Dermis blood vessel endothelial cell (primary cell): ENCODE data around the gene PSME3IP1. TPM values are rescaled to one million over a fixed set of nuclear protein-coding genes. Genes with fewer than 3 reads are reported as not detected.

Experiments used
- total RNA-seq: library from RNA; depleted of rRNA; stranded (reverse); fragments of >200 nt; gene quantifications from 2 replicates; pipeline ENCODE4 v1.2.3, GENCODE V29; 2014

The PSME3IP1 gene
- total RNA-seq, 1 donor from 2014 or later = 87.3 TPM

Other genes with a start within 250 kb of the PSME3IP1 start
- gene CETP, start 224.1 kb downstream of the PSME3IP1 start, total RNA-seq = 10.9 and 11.4 TPM in 2 replicates
- 25.5 and 34.5 TPM in 2 replicates for gene NLRC5, start 196.5 kb downstream of the PSME3IP1 start, total RNA-seq
- gene CPNE2, start 93.5 kb downstream of the PSME3IP1 start, total RNA-seq = 73.3 and 92.3 TPM in 2 replicates
- 50.4 and 58.6 TPM in 2 replicates for gene RSPRY1, start 290 bp upstream of the PSME3IP1 start, total RNA-seq
- 85.3 and 106 TPM in 2 replicates for gene ARL2BP, start 59.2 kb upstream of the PSME3IP1 start, total RNA-seq
- 13.8 and 16.9 TPM in 2 replicates for gene PLLP, start 98.6 kb upstream of the PSME3IP1 start, total RNA-seq
- gene CCL22, start 172.7 kb upstream of the PSME3IP1 start, total RNA-seq = not detected in 2 replicates
- 3.3 and 31.7 TPM in 2 replicates for gene CX3CL1, start 186.5 kb upstream of the PSME3IP1 start, total RNA-seq
- gene CCL17, start 218.7 kb upstream of the PSME3IP1 start, total RNA-seq = not detected in 2 replicates